ENCODE measurements around the gene MSRB1. TPM values are rescaled to one million over a fixed set of nuclear protein-coding genes. Genes with fewer than 3 reads are reported as not detected.

MSRB1 gene
- total and polyA plus RNA-seq, 2 donors (not counting 3 experiments of a cell fraction or from before 2014, with no cell fraction given), result 25.0 to 42.1 TPM

- Histone ChIP-seq H3K27me3 (ENCODE audit: control insufficient read depth in 2 of 2, insufficient read depth in 2 of 2, low read length in 2 of 2) (no peaks in the 10 kb centered on the region), H3K4me1 (ENCODE audit: control insufficient read depth, extremely low read depth, insufficient read depth, low read length) (peaks cover 4% of the 10 kb centered on the region), H3K9ac (replicated peaks; ENCODE audit: extremely low read depth, insufficient read depth, low read length) (peak within 1 kb of the TSS; percentile 76), H3K9me3 (replicated peaks; ENCODE audit: control insufficient read depth, insufficient read depth, low read length) (no peaks in the 10 kb centered on the region), H3K4me2 (ENCODE audit: insufficient read depth, low read length) (peak within 1 kb of the TSS; percentile 70), H2AFZ (ENCODE audit: low read depth, low read length) (peak within 1 kb of the TSS; percentile 65), H3K79me2 (ENCODE audit: control insufficient read depth, insufficient read depth, low read length) (peaks cover 15% of the 10 kb centered on the region), H3K36me3 (ENCODE audit: control insufficient read depth in 2 of 2, extremely low read depth in 1 of 2, insufficient read depth in 2 of 2, low read length in 2 of 2) (peaks cover 9 to 25% of the 10 kb centered on the region in 2 experiments), H3K9me1 (replicated peaks; ENCODE audit: control insufficient read depth, extremely low read depth, insufficient read depth, low read length) (no peaks in the 10 kb centered on the region), H3K4me3 (replicated peaks in 1 of 3; ENCODE audit: insufficient read depth in 1 of 3, low read depth in 1 of 3, low read length in 3 of 3) (peak within 1 kb of the TSS; percentile 59 to 82 (median 62)), H3K27ac (ENCODE audit: insufficient read depth, low read depth, low read length) (peak within 1 kb of the TSS; percentile 40), H4K20me1 (replicated peaks; ENCODE audit: control insufficient read depth, extremely low read depth, insufficient read depth, low read length) (no peaks in the 10 kb centered on the region)
- CTCF ChIA-PET, result interaction anchor here (1.4 kb wide), 1 partner anchor 169 kb away, joined by 5 read pairs; no protein-coding TSS in a partner anchor
- dilution Hi-C loops (cut with MboI; ENCODE audit: extremely low pct_ligation_motif_present, low sequenced_read_pairs) (no loop called here), intact Hi-C loops (cut with micrococcal nuclease) (loop anchor here (1.0 kb wide), 1 partner anchor 12 kb away; the partner anchor contains the start of gene GFER)
- FAIRE-seq (peak; percentile 88), DNase-seq (ENCODE audit: low read depth, low spot score) (peak; percentile 95)
- no TSS peak for BruUV-seq (replicated peaks)
- TF ChIP-seq JUN (IDR thresholded peaks at IDR 0.05; ENCODE audit: borderline replicate concordance, insufficient read depth, insufficient read length, low read depth) (no peak), EZH2 (IDR thresholded peaks at IDR 0.05; ENCODE audit: borderline replicate concordance, low read depth, low read length, severe bottlenecking) (no peak), GATA2 (IDR thresholded peaks at IDR 0.05; ENCODE audit: insufficient read depth, insufficient read length, low read depth, low read length) (no peak), MAX (IDR thresholded peaks at IDR 0.05; ENCODE audit: insufficient read depth, insufficient read length) (peak; percentile 68), FOS (IDR thresholded peaks at IDR 0.05; ENCODE audit: borderline replicate concordance, insufficient read depth, low read length) (no peak), POLR2AphosphoS5 (IDR thresholded peaks at IDR 0.05; ENCODE audit: insufficient read depth, low read depth, low read length) (peak; percentile 94), MYC (IDR thresholded peaks at IDR 0.05; ENCODE audit: low read depth, low read length) (no peak), POLR2A (IDR thresholded peaks at IDR 0.05; ENCODE audit: low read depth, low read length) (peak; percentile 94)
- TF ChIP-seq, protein P1, sequence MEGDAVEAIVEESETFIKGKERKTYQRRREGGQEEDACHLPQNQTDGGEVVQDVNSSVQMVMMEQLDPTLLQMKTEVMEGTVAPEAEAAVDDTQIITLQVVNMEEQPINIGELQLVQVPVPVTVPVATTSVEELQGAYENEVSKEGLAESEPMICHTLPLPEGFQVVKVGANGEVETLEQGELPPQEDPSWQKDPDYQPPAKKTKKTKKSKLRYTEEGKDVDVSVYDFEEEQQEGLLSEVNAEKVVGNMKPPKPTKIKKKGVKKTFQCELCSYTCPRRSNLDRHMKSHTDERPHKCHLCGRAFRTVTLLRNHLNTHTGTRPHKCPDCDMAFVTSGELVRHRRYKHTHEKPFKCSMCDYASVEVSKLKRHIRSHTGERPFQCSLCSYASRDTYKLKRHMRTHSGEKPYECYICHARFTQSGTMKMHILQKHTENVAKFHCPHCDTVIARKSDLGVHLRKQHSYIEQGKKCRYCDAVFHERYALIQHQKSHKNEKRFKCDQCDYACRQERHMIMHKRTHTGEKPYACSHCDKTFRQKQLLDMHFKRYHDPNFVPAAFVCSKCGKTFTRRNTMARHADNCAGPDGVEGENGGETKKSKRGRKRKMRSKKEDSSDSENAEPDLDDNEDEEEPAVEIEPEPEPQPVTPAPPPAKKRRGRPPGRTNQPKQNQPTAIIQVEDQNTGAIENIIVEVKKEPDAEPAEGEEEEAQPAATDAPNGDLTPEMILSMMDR (IDR thresholded peaks at IDR 0.05; ENCODE audit: extremely low read depth in 1 of 2, insufficient read depth in 1 of 2, low read depth in 1 of 2, low read length in 2 of 2), result no peak
- POLR2A ChIA-PET, result interaction anchor here (1.2 kb wide), 1 partner anchor 8 kb away, joined by 3 read pairs; no protein-coding TSS in a partner anchor
Observed at GRCh38 chr16:1971796-1972489, 28.9 kb upstream of the MSRB1 start, which contains the start of gene TBL3. Gene TBL3 (plus strand): TSS chr16:1972053. CDS start chr16:1972165, 112 bp downstream.

Data from endothelial cell of umbilical vein (primary cell).